ENCODE data around the gene SCG3. TPM values are rescaled to one million over a fixed set of nuclear protein-coding genes. Genes with fewer than 3 reads are reported as not detected.
A peak's percentile ranks its signal among the peaks of the same experiment; 100 is the strongest.

The SCG3 gene
- total RNA-seq, 4 donors from 2014 or later, result 0.47 TPM; not detected in 3

DNA sequence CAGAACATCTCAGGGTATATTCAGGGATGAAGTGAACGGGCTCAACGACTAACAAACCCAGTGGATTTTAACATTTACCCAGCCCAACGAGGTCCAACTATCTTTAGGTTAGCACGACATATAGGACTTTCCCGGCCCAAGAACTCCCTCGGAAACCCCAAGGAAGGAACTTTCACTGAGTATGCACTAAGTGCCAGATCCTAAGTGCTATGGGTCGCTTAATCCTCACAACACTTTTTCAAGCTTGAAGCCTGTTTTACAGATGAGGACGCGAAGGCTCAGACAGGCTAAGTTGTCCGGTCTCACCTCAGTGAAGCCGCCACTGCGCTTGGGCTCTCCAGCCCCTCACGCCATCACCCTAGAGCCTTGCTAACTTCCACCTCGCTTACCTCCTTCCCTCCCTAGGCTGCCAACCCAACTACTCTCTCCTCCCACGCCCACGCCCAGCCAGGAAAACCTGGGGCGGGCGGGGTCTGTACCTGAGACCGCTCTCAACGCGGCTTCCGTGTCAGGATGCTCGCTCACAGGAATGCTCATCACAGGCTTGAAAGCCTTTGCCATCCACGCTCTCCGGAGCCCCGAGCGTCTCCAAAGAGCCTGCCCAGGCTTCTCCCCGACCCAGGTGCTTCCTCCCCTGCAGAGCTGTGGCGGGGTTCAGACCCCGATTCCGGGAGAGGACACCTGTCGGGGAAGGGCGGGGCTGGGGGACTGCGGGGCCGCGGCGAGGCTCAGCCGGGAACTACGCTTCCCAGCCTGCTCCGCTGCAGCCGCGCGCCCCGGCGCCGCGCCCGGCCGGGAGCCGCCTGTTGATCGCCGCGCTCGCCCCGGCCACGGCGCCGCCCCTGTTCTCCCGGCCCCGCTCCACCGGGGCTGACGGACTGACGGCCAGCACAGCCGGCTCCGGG lies 69.7 kb downstream of the SCG3 start, which contains the start of gene TMOD2:
TSS of gene TMOD2 (plus strand) at position 806 of the 905 bp plus-strand sequence. CDS start 14,845 bp downstream, outside the sequence.
- ATAC-seq (ENCODE audit: low FRiP score) (peak; percentile 79), DNase-seq (ENCODE audit: low spot score) (no peak)
- TF ChIP-seq, protein P1, sequence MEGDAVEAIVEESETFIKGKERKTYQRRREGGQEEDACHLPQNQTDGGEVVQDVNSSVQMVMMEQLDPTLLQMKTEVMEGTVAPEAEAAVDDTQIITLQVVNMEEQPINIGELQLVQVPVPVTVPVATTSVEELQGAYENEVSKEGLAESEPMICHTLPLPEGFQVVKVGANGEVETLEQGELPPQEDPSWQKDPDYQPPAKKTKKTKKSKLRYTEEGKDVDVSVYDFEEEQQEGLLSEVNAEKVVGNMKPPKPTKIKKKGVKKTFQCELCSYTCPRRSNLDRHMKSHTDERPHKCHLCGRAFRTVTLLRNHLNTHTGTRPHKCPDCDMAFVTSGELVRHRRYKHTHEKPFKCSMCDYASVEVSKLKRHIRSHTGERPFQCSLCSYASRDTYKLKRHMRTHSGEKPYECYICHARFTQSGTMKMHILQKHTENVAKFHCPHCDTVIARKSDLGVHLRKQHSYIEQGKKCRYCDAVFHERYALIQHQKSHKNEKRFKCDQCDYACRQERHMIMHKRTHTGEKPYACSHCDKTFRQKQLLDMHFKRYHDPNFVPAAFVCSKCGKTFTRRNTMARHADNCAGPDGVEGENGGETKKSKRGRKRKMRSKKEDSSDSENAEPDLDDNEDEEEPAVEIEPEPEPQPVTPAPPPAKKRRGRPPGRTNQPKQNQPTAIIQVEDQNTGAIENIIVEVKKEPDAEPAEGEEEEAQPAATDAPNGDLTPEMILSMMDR (IDR thresholded peaks at IDR 0.05), result no peak

DNA sequence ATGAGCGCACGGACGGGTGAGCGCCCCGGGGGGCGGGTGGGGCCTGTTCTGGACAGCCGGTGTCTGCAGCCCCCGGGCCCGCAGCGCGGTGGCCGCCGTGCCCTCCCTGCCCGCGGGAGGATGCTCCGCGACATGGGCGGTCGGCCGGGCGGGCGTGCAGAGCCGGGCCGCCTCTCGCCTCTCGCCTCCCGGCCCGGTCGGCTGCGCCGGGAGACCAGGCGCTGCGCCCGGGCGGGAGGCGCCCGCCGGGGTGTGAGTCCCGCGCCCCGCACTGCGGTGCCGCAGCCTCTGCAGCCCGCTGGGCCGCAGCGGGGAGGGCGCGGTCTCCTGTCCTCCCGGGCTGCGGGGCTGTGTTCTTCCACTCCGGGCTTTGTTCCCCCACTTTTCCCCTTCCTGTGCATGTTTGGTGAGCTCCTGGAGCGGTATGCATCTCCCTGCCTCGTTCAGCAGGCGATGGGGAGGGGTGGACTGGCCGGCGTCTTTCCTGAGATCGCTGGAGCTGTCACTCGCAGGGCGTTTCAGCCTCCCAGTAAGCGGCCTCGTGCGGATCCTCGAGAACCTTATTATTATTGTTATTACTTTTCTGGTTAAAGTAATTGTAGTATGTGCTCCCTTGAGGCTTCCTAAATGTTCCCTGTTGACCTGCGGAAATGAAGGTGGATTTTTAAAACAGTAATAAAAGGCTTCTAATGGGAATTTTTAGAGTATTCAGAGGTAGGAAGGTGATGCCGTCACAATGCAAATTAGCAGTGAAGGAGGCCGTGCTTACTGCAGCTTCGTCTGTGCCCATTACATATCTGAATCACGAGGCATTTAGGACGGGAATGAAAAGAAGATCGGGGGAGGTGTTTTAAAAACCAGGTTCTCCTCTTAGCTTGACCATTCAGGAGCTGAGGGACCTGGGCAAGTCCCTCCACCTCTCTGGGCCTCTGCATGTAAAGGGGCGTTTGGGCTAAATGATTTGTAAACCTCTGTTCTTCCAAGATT lies 70.7 kb downstream of the SCG3 start:
- peak; percentile 65 for ATAC-seq (ENCODE audit: low FRiP score)
- no peak for DNase-seq (ENCODE audit: low spot score)
- TF ChIP-seq, protein P1 (IDR thresholded peaks at IDR 0.05), result no peak

DNA sequence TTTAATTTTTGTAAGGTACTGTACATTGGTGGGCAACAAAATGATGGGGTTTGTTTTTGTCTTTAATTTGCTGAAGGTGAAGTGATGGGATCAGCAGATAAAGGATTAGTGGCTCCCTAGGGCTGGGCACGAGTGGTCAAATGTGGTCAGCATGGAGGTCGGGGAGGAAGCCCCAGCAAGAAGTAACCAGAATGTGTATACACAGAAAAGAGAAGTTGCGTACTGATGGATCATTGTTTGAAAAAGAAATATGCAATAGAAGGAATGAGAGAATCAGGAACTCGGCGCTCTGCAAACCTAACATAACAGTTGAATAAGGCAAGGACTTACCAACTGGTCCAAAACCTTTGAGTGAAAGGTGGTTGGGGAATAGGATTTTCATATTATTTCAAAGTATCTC lies 71.6 kb downstream of the SCG3 start:
- no peak for ATAC-seq (ENCODE audit: low FRiP score)
- no peak for DNase-seq (ENCODE audit: low spot score)
- TF ChIP-seq, protein P1 (IDR thresholded peaks at IDR 0.05), result no peak

DNA sequence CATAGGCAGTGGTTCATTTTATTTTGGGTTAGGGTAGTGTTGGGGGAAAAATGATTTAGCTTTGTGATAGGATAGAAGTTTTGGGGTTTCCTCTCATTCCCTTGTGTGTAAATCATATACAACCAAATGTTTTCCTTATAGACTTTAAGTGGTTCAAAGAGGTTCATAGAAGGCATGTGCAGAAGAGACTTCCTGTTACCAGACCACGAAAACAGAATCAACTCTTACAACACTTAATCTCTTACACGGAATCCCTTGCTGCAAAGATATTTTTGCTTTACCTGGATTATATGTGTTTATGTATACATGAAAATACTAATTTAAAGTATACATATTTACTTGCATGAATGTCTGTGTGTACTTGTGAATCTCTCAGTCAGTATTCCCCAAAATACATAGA lies 73.0 kb downstream of the SCG3 start:
- ATAC-seq (ENCODE audit: low FRiP score), result no peak
- DNase-seq (ENCODE audit: low spot score), result no peak
- TF ChIP-seq, protein P1 (IDR thresholded peaks at IDR 0.05), result no peak

DNA sequence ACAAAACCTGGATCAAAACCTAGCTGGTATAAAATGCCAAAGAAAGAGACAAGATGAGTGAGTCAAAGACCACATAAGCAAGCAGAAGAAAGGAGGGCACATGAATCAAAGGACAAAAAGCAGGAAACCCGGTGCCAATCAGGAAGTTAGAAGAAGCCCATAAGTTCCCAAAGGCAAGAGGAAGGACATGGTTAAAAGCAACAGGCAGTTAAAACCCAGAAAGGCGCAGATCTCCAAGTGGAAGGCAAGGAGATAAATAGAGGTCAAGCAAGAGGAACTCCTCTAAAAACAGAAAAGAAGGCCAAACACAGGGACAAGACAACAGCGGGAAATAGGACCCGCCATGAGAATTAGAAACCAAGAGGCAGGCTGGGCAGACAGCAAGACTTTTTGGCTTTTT lies 74.5 kb downstream of the SCG3 start:
- TF ChIP-seq, protein P1 (IDR thresholded peaks at IDR 0.05), result no peak
- no peak for DNase-seq (ENCODE audit: low spot score)
- no peak for ATAC-seq (ENCODE audit: low FRiP score)

DNA sequence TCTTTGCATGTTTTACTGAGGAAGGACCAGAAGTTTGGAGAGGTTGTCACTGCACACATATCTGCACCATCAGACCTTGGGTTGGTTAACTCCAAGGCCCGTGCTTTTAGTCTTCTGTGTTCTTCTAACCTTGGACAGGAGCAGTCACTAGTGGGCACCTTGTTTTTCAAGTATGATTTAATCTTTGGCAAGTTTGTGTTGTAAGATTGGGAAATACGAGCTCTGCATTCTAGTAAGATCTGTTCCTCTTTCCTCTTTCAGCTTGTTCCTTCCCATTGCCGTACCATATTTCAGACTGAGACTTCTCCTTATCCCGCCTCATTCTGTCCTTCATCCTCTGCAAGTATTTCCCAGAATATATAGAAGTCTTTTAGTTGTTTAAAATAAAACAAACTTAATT lies 75.2 kb downstream of the SCG3 start:
- ATAC-seq (ENCODE audit: low FRiP score), result no peak
- TF ChIP-seq, protein P1 (IDR thresholded peaks at IDR 0.05), result no peak
- DNase-seq (ENCODE audit: low spot score), result no peak

Measured in omental fat pad (tissue), 4 donors.